ENCODE measurements around the gene ALMS1. TPM values are rescaled to one million over a fixed set of nuclear protein-coding genes. Genes with fewer than 3 reads are reported as not detected.

ALMS1 gene
- total and polyA plus RNA-seq, 9 of the 15 experiments (the other 6 are each of a cell fraction or from before 2014, with no cell fraction given) = 1.4 to 26.3 (median 13.6) TPM

DNA sequence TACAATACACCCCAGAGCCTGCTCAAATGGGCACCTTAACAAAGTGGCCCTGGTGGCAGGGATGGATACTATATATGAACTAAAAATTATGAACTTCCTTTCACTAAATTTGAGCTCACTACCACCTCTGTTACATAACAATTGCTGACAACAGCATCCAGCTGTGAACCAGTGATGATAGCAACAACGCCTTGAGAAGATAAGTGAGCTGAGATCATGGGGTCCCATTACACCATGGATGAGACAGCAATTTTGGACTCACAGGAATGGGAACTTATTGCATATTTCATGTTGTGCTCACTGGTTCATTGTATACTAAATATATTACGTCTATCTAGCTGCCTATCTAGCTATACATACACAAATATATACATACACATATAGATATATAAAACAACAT, 16.9 kb upstream of the ALMS1 start (continued):
- 0 out of 4 replicates have a peak, but pooled peaks of 1 of the 2 experiments have one; percentile 20 for TF ChIP-seq ZMIZ1 (IDR thresholded peaks at IDR 0.05; ENCODE audit: low read depth in 2 of 2, low read length in 2 of 2)
- no peak for TF ChIP-seq NBN (IDR thresholded peaks at IDR 0.05; ENCODE audit: low read depth)
- TF ChIP-seq NCOR1 (IDR thresholded peaks at IDR 0.05) = peak; percentile 69
- no peak for TF ChIP-seq LARP7 (IDR thresholded peaks at IDR 0.05)
- TF ChIP-seq CBFA2T3 (IDR thresholded peaks at IDR 0.05) = peak; percentile 65
- peak; percentile 32; the same call in 1 of the 2 replicates for TF ChIP-seq TCF3 (CRISPR knock-in tag; IDR thresholded peaks at IDR 0.05)
- peak; percentile 85 for TF ChIP-seq CEBPB (tag; IDR thresholded peaks at IDR 0.05)
- TF ChIP-seq ZNF644 (tag; IDR thresholded peaks at IDR 0.05; ENCODE audit: low read depth) = no peak; the same call in 1 of the 2 replicates
- peak; percentile 71; the same call in 1 of the 2 replicates for TF ChIP-seq SMARCE1 (IDR thresholded peaks at IDR 0.05)
- peak; percentile 85 for TF ChIP-seq MAFK (IDR thresholded peaks at IDR 0.05; ENCODE audit: low read length)
- peak; percentile 82 for TF ChIP-seq JUN (IDR thresholded peaks at IDR 0.05; ENCODE audit: borderline replicate concordance, low read depth, low read length)
- no peak for TF ChIP-seq JUN (CRISPR knock-in tag; IDR thresholded peaks at IDR 0.05; ENCODE audit: borderline replicate concordance)
- no peak for TF ChIP-seq KAT7 (CRISPR knock-in tag; IDR thresholded peaks at IDR 0.05; ENCODE audit: borderline replicate concordance)
- TF ChIP-seq TBL1XR1 (IDR thresholded peaks at IDR 0.05; ENCODE audit: low read length in 2 of 2) = peak in 1 of 2 experiments; percentile 88; a peak in 2 of 4 replicates
- TF ChIP-seq MTA1 (IDR thresholded peaks at IDR 0.05; ENCODE audit: borderline replicate concordance) = 0 out of 2 replicates have a peak, but pooled peaks have one; percentile 26
- TF ChIP-seq KAT2B (IDR thresholded peaks at IDR 0.05; ENCODE audit: low read depth, low read length) = no peak
- TF ChIP-seq, protein P1, sequence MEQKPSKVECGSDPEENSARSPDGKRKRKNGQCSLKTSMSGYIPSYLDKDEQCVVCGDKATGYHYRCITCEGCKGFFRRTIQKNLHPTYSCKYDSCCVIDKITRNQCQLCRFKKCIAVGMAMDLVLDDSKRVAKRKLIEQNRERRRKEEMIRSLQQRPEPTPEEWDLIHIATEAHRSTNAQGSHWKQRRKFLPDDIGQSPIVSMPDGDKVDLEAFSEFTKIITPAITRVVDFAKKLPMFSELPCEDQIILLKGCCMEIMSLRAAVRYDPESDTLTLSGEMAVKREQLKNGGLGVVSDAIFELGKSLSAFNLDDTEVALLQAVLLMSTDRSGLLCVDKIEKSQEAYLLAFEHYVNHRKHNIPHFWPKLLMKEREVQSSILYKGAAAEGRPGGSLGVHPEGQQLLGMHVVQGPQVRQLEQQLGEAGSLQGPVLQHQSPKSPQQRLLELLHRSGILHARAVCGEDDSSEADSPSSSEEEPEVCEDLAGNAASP (IDR thresholded peaks at IDR 0.05) = no peak
- TF ChIP-seq E2F3 (CRISPR knock-in tag; IDR thresholded peaks at IDR 0.05) = no peak
- TF ChIP-seq EP300 (IDR thresholded peaks at IDR 0.05; ENCODE audit: low read length) = peak; percentile 75
- TF ChIP-seq TAF9B (IDR thresholded peaks at IDR 0.05; ENCODE audit: partially characterized antibody) = peak; percentile 93
- TF ChIP-seq SIRT6 (IDR thresholded peaks at IDR 0.05; ENCODE audit: low read depth, low read length) = no peak
- TF ChIP-seq LEF1 (IDR thresholded peaks at IDR 0.05) = no peak
- no peak for TF ChIP-seq BCL6 (CRISPR knock-in tag; IDR thresholded peaks at IDR 0.05)
- TF ChIP-seq, protein P2, sequence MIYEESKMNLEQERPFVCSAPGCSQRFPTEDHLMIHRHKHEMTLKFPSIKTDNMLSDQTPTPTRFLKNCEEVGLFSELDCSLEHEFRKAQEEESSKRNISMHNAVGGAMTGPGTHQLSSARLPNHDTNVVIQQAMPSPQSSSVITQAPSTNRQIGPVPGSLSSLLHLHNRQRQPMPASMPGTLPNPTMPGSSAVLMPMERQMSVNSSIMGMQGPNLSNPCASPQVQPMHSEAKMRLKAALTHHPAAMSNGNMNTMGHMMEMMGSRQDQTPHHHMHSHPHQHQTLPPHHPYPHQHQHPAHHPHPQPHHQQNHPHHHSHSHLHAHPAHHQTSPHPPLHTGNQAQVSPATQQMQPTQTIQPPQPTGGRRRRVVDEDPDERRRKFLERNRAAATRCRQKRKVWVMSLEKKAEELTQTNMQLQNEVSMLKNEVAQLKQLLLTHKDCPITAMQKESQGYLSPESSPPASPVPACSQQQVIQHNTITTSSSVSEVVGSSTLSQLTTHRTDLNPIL (CRISPR knock-in tag; IDR thresholded peaks at IDR 0.05) = no peak
- TF ChIP-seq CXXC5 (CRISPR knock-in tag; IDR thresholded peaks at IDR 0.05) = peak; percentile 82
- TF ChIP-seq TAL1 (IDR thresholded peaks at IDR 0.05) = peak; percentile 35; the same call in 1 of the 2 replicates

Data from K562 (cell line).